Prostate gland (tissue), 2 donors: Measurements from ENCODE around the gene ANKRD2. TPM values are rescaled to one million over a fixed set of nuclear protein-coding genes. Genes with fewer than 3 reads are reported as not detected.

Experiments
- DNase-seq: peaks from one replicate; pipeline ENCODE4 v3.0.0-alpha.2; 2019; ENCODE audit warnings: low spot score
- H3K27ac ChIP-seq, 2 donors: fragments of 200-600 bp; sonication (generic); 2 replicates each; pipeline ENCODE4 v1.5.1; 2017 to 2019
- H3K27me3 ChIP-seq: fragments of 200-600 bp; sonication (generic); replicated peaks from 2 replicates; pipeline ENCODE4 v1.5.1; 2019; ENCODE audit not compliant: insufficient read depth
- H3K36me3 ChIP-seq, 2 donors: fragments of 200-600 bp; sonication (generic); 1 replicate in 1 of 2; 2 replicates in 1 of 2; pipeline versions ENCODE4 v1.5.1 to v1.8.1; 2017 to 2019
- H3K4me1 ChIP-seq: fragments of 200-600 bp; sonication (generic); replicated peaks from 2 replicates; pipeline ENCODE4 v1.5.1; 2019
- H3K4me3 ChIP-seq, 2 donors: fragments of 200-600 bp; sonication (generic); 2 replicates each; pipeline ENCODE4 v1.5.1; 2017 to 2019
- H3K9me3 ChIP-seq: fragments of 200-600 bp; sonication (generic); 2 replicates; pipeline ENCODE4 v1.5.1; 2017
- CTCF ChIP-seq, 4 experiments: fragments of 200-600 bp in 2 of 4; fragments of 450-650 bp in 2 of 4; sonication (generic) in 2 of 4; IDR thresholded peaks; 1 replicate in 3 of 4; 2 replicates in 1 of 4; pipeline ENCODE4 v1.5.1; 2016 to 2019; ENCODE audit warnings: antibody characterized with exemption in 4 of 4, mild to moderate bottlenecking in 2 of 4, moderate library complexity in 2 of 4
- POLR2AphosphoS5 ChIP-seq: sonication (generic); formaldehyde crosslinking; IDR thresholded peaks from one replicate; pipeline ENCODE4 v1.6.1; 2017; ENCODE audit warnings: antibody characterized with exemption
- WGBS: methylation state at CpG from one replicate; pipeline ENCODE4 v1.1.5; 2018; 5-methylcytosine and 5-hydroxymethylcytosine counted together
- intact Hi-C: fragments of 100-400 bp; cut with DNase I; formaldehyde crosslinking; loops from one replicate; pipeline ENCODE4 v1.14.2; 2022
- total RNA-seq, 2 donors: library from RNA; depleted of rRNA; stranded (reverse); fragments of >200 nt; gene quantifications; one replicate each; pipeline ENCODE4 v1.1.0, GENCODE V29; 2016

ANKRD2 gene
- total RNA-seq, 2 donors from 2014 or later = 13.9 TPM; not detected in 1

DNA sequence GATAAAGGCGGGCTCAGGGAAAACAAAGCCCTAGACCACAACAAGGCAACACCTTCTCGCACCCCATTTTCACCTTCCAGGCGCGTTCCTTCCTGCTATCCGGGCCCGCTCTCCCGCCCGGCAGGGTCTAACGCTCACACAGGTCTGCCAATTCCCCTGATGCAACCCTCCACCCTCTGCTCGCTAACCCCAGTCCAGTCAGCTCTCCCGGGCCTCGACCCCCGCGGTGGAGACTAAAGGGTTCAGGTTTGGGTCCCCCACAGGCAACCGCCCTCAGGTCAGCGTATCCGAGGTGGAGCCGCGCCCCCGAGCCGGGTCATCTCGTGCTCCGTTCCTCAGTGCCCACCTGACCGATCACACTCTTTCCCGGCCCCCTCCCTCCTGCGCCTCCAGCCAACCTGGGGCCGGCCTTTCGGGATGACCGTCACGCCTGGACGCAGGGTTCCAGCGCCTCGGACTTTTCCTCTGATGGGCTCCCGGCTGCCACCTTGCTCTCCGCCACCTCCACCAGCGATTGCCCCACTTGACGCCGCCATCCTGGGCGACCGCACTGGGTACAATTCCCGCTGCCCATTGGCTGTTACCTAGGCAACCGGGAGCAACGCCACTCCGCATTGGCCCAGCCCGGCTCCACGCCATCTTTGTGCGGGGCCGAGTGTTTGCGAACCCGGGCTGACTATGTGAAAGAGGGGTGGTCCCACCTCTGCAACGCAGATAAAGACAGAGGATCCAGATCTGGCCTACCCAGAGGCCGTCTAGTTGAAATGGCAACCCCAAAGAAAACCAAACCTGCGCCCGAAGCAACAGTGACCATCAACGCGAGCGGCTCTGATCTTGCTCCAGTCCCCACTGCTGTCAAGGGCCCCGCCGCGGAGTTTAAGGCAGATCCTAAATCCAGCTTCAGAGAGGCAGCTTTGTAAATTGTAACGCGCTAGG lies 60.6 kb downstream of the ANKRD2 start, which contains the start of gene MORN4:
Gene MORN4 (minus strand): TSS at position 552 of the 936 bp plus-strand sequence. CDS start 13,847 bp downstream, outside the sequence.
- peak; percentile 92 for DNase-seq
- TF ChIP-seq CTCF (IDR thresholded peaks at IDR 0.05) = no peak
- peak; percentile 88 for TF ChIP-seq POLR2AphosphoS5
- H3K36me3 ChIP-seq = no peaks in the 10 kb centered on the region
- peak within 1 kb of the TSS; percentile 68 to 78 for H3K4me3 ChIP-seq
- peak within 1 kb of the TSS; percentile 54 to 67 for H3K27ac ChIP-seq
- no peaks in the 10 kb centered on the region for H3K9me3 ChIP-seq
- H3K27me3 ChIP-seq = no peaks in the 10 kb centered on the region
- no peaks in the 10 kb centered on the region for H3K4me1 ChIP-seq
- intact Hi-C loops = no loop called here
- WGBS = 4% methylated on average over 59 of the region's 62 CpGs

Other genes starting within 250 kb of the ANKRD2 start
- gene FRAT2, start 238.1 kb upstream of the ANKRD2 start, total RNA-seq = 10 to 100 TPM; 43.0 to 45.3 TPM
- 10 to 100 TPM; 14.9 to 38.6 TPM for gene RRP12, start 171.4 kb upstream of the ANKRD2 start, total RNA-seq
- 100 to 1,000 TPM; 198 to 277 TPM for gene PGAM1, start 146.6 kb upstream of the ANKRD2 start, total RNA-seq
- 10 to 100 TPM; 21.8 to 30.8 TPM for gene EXOSC1, start 126.8 kb upstream of the ANKRD2 start, total RNA-seq
- 10 to 100 TPM; 30.8 to 42.4 TPM for gene ZDHHC16, start 126.6 kb upstream of the ANKRD2 start, total RNA-seq
- 100 to 1,000 TPM in 1 of 2 donors, 10 to 100 TPM in 1; 41.5 to 207 TPM for gene MMS19, start 74.4 kb upstream of the ANKRD2 start, total RNA-seq
- gene UBTD1, start 73.9 kb upstream of the ANKRD2 start, total RNA-seq = 10 to 100 TPM; 10.0 to 93.8 TPM
- 1 to 10 TPM; 1.0 to 2.7 TPM for gene HOGA1, start 11.6 kb downstream of the ANKRD2 start, total RNA-seq
- gene C10orf62, start 16.9 kb downstream of the ANKRD2 start, total RNA-seq = 10 to 100 TPM in 1 of 2 donors, not detected in 1; 14.0 TPM
- 1 to 10 TPM; 4.7 to 5.5 TPM for gene MORN4, start 60.7 kb downstream of the ANKRD2 start, total RNA-seq
- gene PI4K2A, start 67.9 kb downstream of the ANKRD2 start, total RNA-seq = 10 to 100 TPM; 12.3 to 26.2 TPM
- gene AVPI1, start 114.5 kb downstream of the ANKRD2 start, total RNA-seq = 10 to 100 TPM; 17.0 to 28.6 TPM
- gene MARVELD1, start 141.0 kb downstream of the ANKRD2 start, total RNA-seq = 10 to 100 TPM; 32.8 to 35.3 TPM
- 10 to 100 TPM; 15.3 to 41.4 TPM for gene ZFYVE27, start 164.3 kb downstream of the ANKRD2 start, total RNA-seq
- 1 to 10 TPM in 1 of 2 donors, under 1 TPM in 1; 0.23 to 3.2 TPM for gene SFRP5, start 199.2 kb downstream of the ANKRD2 start, total RNA-seq